Neural cell (in vitro differentiated cells): Measurements from ENCODE around the gene SMG6.

Experiments
- EP300 ChIP-seq: fragments of 450-650 bp; conservative IDR thresholded peaks from 2 replicates; pipeline ENCODE4 v1.6.1; 2014; ENCODE audit warnings: antibody characterized with exemption, mild to moderate bottlenecking, moderate library complexity; ENCODE audit not compliant: poor library complexity, severe bottlenecking
- EZH2 ChIP-seq: fragments of 200-600, 300-800 bp; shearing (Covaris generic), sonication (generic); IDR thresholded peaks from 2 replicates; pipeline ENCODE4 v1.6.1; 2014; ENCODE audit warnings: antibody characterized with exemption, low read length, borderline replicate concordance, mild to moderate bottlenecking; ENCODE audit not compliant: insufficient read depth, poor library complexity, severe bottlenecking
- MXI1 ChIP-seq: fragments of 450-650 bp; conservative IDR thresholded peaks from 2 replicates; pipeline ENCODE4 v1.6.1; 2014; ENCODE audit warnings: antibody characterized with exemption, mild to moderate bottlenecking; ENCODE audit not compliant: poor library complexity, severe bottlenecking
- POLR2AphosphoS5 ChIP-seq: IDR thresholded peaks from 2 replicates; pipeline ENCODE4 v1.6.1; 2012
- RAD21 ChIP-seq: fragments of 450-650 bp; conservative IDR thresholded peaks from 2 replicates; pipeline ENCODE4 v1.6.1; 2014; ENCODE audit warnings: antibody characterized with exemption, mild to moderate bottlenecking, moderate library complexity
- SMC3 ChIP-seq: fragments of 450-650 bp; conservative IDR thresholded peaks from 2 replicates; pipeline ENCODE4 v1.6.1; 2014; ENCODE audit warnings: antibody characterized with exemption, mild to moderate bottlenecking, moderate library complexity; ENCODE audit not compliant: poor library complexity
- TAF1 ChIP-seq: IDR thresholded peaks from 2 replicates; pipeline ENCODE4 v1.6.1; 2012; ENCODE audit warnings: low read depth
- TF ChIP-seq, protein P1 (sequence below): fragments of 450-650 bp; IDR thresholded peaks from 2 replicates; pipeline ENCODE4 v1.5.1; 2014; ENCODE audit warnings: antibody characterized with exemption, mild to moderate bottlenecking, moderate library complexity; ENCODE audit not compliant: poor library complexity, severe bottlenecking

DNA sequence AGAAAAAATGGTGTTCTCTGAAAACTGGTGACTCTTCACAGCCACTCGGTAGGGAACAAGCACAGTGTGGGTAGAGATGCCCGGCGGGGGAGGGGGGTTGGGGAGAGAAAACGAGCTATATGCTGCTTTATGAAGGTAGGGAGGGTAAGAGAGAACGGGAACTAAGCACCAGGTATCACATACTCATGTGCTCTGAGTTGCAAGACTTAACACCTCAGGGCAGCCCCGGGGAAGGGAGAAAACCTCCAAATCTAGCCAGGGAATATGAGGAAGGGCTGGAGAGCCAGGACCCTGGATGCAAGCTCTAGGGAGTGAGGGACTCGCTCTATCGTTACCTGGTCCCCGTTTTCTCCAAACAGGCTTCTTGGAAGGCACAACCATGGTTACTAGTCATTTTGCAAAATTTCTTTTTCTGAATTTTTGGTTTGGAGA, 213.4 kb downstream of the SMG6 start:
- TF ChIP-seq, protein P1, sequence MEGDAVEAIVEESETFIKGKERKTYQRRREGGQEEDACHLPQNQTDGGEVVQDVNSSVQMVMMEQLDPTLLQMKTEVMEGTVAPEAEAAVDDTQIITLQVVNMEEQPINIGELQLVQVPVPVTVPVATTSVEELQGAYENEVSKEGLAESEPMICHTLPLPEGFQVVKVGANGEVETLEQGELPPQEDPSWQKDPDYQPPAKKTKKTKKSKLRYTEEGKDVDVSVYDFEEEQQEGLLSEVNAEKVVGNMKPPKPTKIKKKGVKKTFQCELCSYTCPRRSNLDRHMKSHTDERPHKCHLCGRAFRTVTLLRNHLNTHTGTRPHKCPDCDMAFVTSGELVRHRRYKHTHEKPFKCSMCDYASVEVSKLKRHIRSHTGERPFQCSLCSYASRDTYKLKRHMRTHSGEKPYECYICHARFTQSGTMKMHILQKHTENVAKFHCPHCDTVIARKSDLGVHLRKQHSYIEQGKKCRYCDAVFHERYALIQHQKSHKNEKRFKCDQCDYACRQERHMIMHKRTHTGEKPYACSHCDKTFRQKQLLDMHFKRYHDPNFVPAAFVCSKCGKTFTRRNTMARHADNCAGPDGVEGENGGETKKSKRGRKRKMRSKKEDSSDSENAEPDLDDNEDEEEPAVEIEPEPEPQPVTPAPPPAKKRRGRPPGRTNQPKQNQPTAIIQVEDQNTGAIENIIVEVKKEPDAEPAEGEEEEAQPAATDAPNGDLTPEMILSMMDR: no peak
- TF ChIP-seq EP300: no peak
- TF ChIP-seq POLR2AphosphoS5: no peak
- TF ChIP-seq RAD21: no peak
- TF ChIP-seq TAF1: no peak
- no peak for TF ChIP-seq EZH2
- TF ChIP-seq MXI1: no peak
- no peak for TF ChIP-seq SMC3
